NCI-H82 treated with DMSO at 0.1 percent for 48 hours (cell line): ENCODE results near the gene BIRC7.

Experiments used
- DNase-seq: peaks from one replicate; lab custom pipeline; 2025; ENCODE audit not compliant: unreplicated experiment; lab: John Stamatoyannopoulos, UW

BIRC7 gene, protein sequence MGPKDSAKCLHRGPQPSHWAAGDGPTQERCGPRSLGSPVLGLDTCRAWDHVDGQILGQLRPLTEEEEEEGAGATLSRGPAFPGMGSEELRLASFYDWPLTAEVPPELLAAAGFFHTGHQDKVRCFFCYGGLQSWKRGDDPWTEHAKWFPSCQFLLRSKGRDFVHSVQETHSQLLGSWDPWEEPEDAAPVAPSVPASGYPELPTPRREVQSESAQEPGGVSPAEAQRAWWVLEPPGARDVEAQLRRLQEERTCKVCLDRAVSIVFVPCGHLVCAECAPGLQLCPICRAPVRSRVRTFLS

DNA sequence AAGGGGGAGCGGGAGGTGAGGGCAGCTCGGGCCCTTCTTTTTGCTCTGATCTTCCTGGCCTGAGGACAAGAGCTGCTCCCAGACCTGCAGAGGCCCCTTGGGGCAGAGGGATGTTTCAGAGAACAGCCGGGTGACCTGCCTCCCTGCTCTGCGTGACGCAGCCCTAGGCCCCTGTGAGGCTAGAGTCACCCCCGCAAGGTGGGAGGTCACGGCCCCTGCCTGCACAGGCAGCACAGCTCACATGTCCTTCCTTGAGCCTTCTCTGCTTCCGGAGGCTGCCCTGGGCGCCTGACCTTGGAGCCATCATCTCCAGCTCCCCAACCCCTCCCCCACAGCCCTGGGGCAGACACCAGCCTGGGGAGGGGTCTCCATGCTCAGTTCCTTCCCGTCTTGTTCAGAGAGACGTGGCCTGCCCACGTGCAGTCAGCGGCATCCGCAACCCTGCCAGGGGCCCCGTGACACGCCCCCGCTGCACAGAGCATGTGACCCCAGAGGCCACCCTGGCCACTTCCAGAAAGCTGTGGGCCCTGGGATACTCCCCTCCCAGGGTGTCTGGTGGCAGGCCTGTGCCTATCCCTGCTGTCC lies at the start of gene BIRC7:
BIRC7 (plus strand) TSS at position 507 of the 585 bp plus-strand sequence. CDS start 192 bp downstream, outside the sequence.
- DNase-seq: no peak

DNA sequence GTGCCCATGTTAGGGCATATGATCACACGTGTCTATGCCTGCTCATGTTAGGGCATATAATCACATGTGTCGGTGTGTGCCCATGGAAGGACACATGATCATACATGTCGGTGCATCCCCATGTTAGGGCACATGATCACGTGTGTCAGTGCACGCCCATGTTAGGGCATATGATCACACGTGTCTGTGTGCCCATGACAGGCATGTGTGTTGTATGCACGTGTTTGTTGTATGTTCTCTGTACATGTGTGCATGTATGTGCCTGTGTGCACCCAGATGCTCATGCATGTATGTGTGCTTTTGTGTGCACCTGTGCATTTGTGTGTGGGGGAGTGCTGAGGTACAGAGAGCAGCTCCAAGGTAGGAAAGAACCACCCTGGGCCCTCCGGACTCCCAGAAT lies 49.6 kb upstream of the BIRC7 start:
- DNase-seq: no peak

DNA sequence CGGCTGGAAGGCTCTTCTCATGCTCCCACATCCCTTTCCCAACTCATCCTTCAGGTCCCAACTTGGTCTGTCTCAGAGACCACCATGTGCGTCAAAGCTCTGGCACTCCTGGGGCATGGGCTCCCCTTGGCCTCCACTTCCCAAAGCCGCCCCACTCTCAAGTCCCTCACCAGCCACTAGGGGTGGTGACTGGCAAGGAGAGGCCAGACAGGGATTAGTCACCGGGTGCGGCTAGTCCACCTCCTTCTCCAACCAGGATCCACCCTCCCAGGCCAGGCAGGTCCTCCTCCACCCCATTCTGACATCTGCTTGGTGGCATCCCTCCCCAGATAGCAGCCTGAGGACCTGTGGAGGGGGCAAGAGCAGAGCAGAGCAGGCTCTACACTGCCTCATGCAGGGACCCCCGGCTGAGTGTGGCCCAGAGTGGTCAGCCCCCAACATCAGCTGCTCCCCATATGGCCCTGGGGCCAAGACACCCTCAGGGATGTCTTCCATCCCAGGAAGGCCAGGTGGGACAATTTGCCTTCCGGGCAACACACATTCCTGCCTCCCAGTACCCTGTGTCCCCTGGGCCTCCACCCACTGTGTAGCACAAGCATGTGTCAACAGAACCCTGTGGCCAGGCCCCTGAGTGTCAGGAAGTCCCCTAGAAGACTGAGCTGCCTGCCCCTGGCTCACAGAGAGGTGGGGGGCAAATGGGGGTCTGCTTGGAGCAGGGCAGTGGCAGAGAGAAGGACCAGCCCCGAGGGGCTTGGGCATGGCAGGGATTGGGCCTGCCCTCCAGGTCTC lies 49.0 kb upstream of the BIRC7 start:
- no peak for DNase-seq

DNA sequence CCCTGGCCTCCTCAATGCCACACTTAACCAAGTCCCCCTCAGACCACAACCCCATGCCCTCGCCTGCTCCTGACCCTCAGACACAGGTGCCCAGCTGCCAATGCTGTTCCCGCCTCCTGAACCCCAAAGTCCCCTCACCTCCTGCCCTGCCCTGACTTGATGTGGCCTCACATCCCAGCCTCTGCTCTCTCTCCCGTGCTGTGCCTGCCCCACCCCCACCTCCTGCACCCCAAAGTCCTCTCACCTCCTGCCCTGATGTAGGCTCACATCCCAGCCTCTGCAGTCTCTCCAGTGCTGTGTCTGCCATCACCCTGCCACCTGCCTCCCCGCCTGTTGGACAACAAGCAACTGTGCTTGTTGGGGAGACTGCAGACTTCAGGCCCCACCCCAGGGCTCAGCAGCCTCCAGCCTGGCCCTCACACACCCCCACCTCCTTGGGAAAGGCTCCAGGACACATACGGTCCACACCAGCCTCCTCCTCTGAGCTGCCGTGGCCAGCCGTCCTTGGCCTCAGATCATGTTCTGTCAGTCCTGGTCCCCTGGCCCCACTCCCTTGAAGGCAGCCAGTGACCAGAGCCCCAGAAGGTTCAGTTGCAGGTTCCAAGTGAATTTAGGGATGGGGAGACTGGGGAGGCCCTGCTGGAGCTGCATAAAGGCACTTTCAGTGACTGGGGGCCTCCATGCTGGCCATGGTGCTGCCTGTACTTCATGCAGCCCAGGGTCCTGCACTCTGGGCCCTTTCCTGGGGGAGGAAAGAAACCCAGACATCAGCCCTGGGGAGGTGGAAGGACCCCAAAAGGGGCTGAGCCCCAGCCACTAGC lies 48.2 kb upstream of the BIRC7 start:
- no peak for DNase-seq

DNA sequence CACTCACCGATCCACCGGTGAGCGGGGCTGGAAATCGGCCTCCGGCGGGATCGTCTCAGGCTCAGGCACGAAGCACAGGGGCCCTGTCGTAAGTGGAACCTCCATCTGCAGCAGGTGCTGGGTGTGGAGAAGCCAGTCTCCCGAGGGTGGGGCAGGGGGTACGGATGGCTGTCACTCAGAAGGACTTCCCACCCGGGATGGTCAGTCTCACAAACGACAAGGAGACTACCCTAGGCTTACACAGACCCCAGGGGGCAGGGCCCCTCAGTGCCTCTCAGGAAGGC lies 47.6 kb upstream of the BIRC7 start:
- no peak for DNase-seq

DNA sequence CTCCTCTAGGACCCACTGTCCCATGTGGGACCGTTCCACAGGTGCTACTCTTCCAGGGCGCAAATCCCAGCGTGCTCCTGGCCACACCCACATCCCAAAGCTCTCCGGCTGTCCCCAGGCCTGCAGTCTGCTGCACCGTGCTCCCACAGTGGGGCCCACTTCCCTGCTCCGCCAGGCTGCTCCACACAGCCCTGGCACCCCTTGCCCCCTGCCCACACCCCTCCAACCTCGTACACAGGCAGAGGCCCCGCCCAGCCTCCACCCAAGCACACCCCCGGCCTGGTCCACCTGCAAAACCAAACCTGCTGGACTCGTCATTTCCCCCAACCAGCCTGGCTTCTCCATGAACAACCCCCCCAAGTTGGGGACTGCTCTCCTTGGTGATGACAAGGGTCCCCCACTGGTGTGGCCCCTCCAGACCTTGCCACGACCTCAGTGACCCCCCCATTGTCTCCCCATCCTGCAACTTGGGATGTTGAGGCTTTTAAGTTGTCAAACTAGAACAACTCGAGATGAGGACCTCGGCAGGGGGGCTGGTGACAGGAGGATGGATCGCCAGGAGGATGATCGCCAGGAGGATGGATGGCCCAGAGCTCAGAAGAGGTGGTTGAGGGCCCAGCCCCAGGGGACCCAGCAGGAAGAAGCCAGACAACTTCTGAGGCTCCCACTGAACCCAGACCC lies 46.9 kb upstream of the BIRC7 start:
- DNase-seq: no peak

DNA sequence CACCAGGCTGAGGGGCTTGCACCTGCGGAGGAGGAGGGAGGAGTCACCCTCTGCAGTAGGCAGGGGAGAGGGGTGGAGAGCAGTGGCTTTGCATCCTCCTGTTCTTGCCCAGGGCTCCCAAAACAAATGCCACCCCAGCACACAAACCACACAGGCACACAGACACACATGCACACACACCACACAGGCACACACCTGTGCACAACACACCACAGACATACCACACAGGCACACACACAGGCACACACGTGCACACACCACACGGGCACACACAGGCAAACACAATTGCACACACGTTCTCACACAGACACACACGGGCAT lies 46.4 kb upstream of the BIRC7 start:
- DNase-seq: no peak

DNA sequence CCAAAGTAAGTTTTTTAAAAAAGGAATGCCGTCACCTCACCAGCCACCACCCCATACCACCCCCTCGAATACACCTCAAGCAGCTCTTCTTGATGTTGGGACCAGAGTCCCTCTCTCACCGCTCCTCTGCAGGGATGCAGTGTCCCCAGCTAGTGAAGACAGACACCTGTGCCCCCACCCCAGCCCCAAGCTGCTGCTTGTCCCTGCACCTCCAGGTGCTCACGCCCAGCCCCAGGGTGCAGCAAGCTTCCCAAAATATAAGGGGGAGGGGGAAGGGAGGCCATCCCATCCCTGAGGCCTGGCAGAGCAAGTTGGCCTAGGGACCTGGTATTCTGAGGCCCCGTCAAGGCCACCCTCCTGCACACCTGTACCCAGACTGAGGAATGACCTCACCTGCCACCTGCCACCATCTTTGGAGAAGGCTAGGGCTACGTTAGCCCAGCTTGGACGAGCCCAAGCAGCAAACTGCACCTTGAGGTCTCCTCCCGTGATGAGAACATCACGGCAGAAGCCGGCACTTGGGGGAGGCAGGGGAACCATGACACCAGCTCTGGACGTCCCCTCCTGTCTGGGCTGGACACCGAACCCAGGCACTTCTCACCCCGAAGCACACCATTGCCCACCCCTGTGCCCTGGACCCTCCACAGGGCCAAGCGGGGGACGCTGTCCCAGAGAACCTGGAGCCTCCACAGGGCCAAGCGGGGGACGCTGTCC lies 45.7 kb upstream of the BIRC7 start:
- no peak for DNase-seq

DNA sequence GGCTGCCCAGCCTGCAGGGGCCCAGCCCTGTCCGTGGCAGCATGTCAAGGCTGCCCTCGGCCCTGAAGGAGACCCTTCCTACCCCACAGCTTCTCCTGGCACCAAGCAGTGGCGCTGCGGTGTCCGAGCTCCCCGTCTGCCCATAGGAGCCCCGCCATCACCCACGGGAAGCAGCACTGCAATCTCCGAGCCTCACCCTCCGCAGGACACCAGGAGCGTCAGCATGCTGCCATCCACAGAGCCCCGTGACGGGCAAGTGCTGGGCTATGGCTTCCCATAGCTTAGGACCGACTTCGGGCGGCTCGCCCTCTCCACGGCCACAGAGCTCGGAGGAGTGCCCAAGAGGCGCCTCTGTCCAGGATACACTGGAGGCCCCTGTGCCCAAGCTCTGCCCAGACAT lies 44.9 kb upstream of the BIRC7 start:
- DNase-seq: no peak

DNA sequence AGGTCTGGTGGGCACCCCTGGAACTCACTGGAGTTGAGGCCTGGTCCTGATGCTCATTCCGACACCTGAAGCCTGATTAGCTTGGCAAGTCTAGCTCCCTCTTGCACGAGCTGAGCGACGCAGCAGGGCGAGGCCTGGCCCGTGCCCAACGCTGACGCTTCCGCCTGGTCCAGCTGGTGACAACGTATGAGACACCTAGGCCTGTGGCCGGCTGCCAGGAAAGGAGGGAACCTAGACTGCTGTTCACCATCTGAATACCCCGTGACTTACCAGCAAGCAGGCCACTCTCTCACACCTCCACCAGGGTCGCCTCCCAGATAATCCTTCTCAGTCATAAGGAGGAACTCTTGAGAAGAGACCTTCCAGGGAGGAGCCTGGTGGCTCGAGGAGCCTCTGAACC lies 44.3 kb upstream of the BIRC7 start:
- no peak for DNase-seq

DNA sequence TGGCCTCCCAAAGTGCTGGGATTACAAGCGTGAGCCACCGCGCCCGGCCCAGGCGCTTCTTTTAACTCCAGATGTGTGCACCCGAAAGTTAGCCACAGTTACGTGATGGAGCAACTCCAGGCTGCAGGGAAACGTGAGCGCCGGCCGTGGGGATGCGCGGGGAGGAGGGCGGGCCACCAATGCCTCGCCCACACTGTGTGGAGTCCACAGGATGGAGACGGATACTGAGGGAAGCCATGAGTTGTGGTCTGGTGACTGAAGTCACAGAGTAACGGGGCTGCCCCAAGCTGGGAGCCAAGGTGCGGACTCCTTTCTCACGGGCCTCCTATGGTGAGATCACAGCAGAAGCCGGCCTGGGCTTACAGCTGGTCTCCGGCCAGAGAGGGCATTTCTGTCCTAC lies 43.0 kb upstream of the BIRC7 start:
- DNase-seq: no peak

DNA sequence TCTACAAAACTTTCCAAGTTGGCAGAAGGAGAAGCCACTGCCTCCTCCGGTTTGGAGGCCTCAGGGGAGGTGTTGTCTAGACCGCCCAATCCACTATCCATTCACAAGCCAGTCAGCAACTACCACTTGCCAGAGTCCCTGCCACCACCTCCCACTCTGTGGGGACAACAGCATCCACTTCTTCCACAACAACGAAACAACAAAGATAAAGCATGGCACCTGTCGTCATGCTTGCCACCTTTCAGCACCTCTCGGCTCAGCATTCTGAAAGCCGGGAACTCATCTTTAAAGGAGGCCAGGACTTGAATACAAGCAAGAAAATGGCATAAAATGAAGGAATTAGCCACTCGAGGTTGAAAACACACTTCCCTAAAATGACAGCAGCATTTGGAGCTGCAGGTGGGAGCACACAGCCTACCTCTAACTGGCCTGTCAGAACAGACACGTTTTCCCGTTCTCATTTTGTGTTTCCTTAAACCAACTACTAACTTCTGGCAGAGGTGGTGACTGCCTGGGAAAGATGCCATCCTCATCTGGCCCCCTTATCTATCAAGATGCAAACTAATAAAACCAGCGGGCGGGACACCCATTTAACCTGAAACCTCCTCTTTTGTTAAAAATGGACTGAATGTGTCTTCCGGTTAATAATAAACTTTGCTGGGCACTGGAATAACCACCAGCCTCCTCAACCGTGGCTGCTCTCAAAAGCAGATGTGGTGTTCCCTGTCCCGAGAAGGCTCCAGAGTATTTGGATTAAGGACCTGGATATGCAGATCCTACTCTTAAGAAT lies 41.5 kb upstream of the BIRC7 start:
- no peak for DNase-seq

DNA sequence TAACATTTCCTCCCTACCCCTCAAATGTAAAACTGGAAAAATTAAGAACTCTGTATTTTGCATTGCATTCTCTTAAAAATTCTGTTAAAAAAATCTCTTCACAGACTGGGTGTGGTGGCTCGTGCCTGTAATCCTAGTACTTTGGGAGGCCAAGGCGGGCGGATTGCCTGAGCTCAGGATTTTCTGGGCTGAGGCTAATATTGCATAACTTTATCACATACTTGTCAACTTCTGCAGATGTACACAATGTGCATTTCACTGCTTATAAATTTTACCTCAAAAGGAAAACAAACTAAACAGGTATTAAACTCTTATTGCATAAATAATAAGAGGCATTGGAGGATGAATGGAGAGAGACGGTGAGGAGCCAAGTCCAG lies 40.9 kb upstream of the BIRC7 start:
- no peak for DNase-seq

DNA sequence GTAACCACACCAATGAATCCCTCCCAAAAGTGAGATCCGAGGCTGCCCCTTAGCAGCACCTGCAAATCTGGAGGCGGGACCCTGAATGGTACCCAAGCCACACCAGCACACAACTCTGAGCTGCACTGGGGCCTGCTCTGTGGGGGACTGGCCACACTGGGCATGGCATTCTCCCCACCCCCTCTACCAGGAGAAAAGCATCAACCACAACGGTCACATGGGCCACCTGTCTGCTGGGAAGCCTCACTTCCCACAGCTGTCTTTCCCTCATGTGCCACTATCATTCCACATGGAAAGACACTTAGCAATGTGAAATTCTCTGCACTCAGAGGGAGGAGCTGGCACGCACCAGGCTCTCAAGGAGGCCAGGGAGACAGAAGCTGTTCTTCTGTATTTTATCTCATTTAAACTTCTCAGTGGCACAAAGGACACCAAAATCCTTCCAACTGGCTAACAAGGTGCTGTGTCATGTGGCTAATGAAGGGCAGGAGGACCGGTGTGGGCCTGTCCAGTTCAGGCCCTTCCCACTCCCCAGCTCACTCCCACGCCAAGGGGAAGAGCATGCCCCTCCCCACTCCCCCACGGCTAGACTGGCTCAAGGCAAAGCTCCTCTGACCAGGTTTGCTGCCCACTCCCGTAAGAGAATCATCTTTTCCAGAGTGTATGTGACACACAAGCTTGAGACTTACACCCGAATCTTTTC lies 38.8 kb upstream of the BIRC7 start:
- no peak for DNase-seq

DNA sequence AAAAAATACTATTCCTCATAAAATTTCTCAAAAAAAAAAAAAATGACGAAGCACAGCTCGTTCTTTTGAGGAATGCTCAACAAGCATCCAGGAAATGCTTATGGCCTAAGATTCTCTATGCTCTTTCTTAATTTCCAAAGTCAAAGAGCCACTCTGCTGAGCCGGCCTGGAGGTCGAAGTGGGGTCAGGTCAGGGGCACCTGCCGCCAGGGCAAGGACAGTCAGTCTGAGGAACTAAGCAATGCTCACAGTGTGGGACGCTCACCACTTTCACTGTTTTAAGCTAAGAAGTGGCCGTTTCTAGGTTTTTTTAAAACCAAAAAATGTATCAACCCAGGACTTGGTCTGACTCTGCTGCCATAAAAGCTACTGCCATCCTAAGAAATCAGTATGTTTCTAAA lies 37.1 kb upstream of the BIRC7 start:
- DNase-seq: no peak

DNA sequence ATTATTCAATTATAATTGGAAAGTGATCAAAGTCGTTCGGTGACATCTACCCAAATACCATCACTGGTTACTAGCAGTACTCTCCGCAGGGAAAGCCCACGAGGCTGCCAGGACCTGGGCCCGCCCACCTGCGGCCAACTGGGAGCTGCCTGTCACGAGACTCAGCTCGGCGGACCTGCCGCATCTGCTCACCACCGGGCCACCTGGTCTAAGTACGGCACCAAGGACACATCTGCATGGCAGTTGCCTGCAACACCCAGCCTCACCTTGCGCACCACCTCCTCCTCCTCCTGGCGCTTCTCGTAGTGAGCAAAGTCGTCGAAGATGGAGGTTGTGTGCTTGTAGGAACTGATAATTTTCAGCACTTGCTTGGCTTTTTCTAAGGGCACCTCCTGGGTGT lies 33.7 kb upstream of the BIRC7 start:
- DNase-seq: no peak

DNA sequence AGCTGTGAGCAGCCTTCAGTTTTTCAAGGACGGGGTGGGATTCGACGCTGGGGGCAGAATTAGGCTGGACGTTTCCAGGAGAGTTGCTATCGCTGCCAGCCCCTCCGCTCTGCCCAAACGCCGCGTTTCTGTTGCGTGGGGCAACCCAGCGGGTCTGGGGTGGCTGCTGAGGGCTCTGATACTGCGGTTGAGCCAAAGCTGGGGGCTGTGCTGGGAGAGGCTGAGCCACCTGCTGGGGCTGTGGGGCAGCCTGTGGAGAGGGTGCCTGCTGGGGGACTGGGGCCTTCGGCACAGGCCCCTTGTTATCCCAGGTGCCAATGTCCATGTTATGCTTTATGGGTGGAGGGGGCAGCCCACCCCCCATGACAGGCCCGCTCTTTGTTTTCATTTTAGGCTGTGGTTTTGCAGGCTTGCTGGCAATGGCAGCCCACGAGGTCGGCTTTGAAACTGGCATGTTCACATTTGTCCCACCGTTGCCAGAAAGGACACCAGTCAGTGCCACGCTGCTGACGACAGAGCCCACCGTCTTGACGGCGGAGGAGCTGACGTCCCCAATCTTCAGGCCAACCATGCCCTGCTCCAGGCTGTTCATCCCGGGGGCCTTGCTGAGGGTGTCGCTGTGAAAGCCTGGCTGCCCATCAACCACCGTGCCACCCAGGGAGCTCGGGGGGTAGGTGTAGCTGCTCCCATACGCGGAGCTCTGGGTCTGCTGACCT lies 32.7 kb upstream of the BIRC7 start:
- DNase-seq: no peak

DNA sequence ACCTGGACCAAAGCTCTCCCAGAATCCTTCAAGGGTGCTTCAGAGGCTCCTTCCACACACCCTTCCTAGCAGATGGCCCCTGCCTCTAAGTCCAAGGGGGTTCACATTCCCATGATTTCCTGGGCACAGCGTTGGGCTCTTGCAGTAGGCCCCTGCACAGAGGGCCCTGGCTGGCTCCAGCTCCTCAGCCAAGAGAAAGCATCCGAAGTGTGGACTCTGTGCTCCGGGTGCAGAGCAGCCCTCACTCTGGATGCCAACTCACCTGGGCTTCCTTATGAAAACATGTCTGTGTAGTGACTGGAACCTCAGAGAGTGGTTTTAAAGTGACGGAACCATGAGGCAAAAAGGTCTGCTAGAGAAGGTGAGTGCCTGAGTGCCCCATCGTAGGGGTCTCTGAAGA lies 31.3 kb upstream of the BIRC7 start:
- no peak for DNase-seq

DNA sequence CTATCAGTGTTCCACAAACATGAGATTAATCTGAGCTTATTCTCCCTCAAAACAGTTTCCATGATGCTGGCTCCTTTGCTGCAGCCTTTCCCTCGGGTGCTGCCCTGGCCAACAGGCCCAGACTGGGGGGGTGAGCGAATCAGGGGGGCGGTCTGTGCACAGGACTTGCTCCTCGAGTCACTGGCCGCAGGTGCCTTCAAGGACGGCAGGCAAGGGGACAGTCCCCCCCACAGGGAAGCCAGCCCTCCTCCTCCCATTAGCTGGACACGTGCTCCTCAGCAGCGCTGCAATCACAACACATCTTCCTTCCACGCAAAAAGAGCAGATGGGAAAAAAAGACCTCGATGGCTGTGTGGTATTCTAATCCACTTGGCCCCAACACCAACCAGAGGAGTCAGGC lies 29.8 kb upstream of the BIRC7 start:
- DNase-seq: no peak
